ENCODE results near the gene DZIP1L. TPM values are rescaled to one million over a fixed set of nuclear protein-coding genes. Genes with fewer than 3 reads are reported as not detected.

DZIP1L gene
- total RNA-seq, 2 donors from 2014 or later, result 0.23 to 0.46 TPM

GRCh38 chr3:138078901-138079344 lies 36.5 kb downstream of the DZIP1L start:
- DNase-seq (peak; percentile 45 to 61), ATAC-seq (replicated peaks in 1 of 2) (peak; percentile 82 to 85)
- H3K4me3 Mint-ChIP-seq, result no peak overlapping the region
- no peak overlapping the region for H3K27ac Mint-ChIP-seq
- no peaks in the 10 kb centered on the region for H3K36me3 Mint-ChIP-seq (ENCODE audit: insufficient read depth in 2 of 2)
- H3K4me1 Mint-ChIP-seq (ENCODE audit: low read depth), result peaks cover 48% of the 10 kb centered on the region
- H3K27me3 Mint-ChIP-seq (ENCODE audit: low read depth), result peaks cover 19% of the 10 kb centered on the region
- no peaks in the 10 kb centered on the region for H3K9me3 Mint-ChIP-seq

- ATAC-seq (replicated peaks in 1 of 2) (peak in 1 of 2 donors; percentile 26), DNase-seq (peak in 1 of 2 donors; percentile 32)
- no peak overlapping the region for H3K4me3 Mint-ChIP-seq
- no peak overlapping the region for H3K27ac Mint-ChIP-seq
- no peaks in the 10 kb centered on the region for H3K9me3 Mint-ChIP-seq
- no peaks in the 10 kb centered on the region for H3K36me3 Mint-ChIP-seq (ENCODE audit: insufficient read depth in 2 of 2)
- peaks cover 39% of the 10 kb centered on the region for H3K4me1 Mint-ChIP-seq (ENCODE audit: low read depth)
- peaks cover 25% of the 10 kb centered on the region for H3K27me3 Mint-ChIP-seq (ENCODE audit: low read depth)
Observed at GRCh38 chr3:138078096-138078495, 37.3 kb downstream of the DZIP1L start.

GRCh38 chr3:138072796-138073195 lies 42.6 kb downstream of the DZIP1L start:
- no peaks in the 10 kb centered on the region for H3K36me3 Mint-ChIP-seq (ENCODE audit: insufficient read depth in 2 of 2)
- ATAC-seq (replicated peaks in 1 of 2) (no peak), DNase-seq (no peak)
- H3K4me3 Mint-ChIP-seq, result no peak overlapping the region
- no peaks in the 10 kb centered on the region for H3K9me3 Mint-ChIP-seq
- peaks cover 27% of the 10 kb centered on the region for H3K27me3 Mint-ChIP-seq (ENCODE audit: low read depth)
- no peak overlapping the region for H3K27ac Mint-ChIP-seq
- peaks cover 5% of the 10 kb centered on the region for H3K4me1 Mint-ChIP-seq (ENCODE audit: low read depth)

- H3K27ac Mint-ChIP-seq, result no peak overlapping the region
- no peaks in the 10 kb centered on the region for H3K9me3 Mint-ChIP-seq
Observed at GRCh38 chr3:138070006-138070405, 45.4 kb downstream of the DZIP1L start.

GRCh38 chr3:138068579-138069174 lies 46.7 kb downstream of the DZIP1L start:
- H3K27ac Mint-ChIP-seq, result no peak overlapping the region
- H3K36me3 Mint-ChIP-seq (ENCODE audit: insufficient read depth in 2 of 2), result no peaks in the 10 kb centered on the region
- H3K4me3 Mint-ChIP-seq, result no peak overlapping the region
- peaks cover 41% of the 10 kb centered on the region for H3K27me3 Mint-ChIP-seq (ENCODE audit: low read depth)
- H3K9me3 Mint-ChIP-seq, result no peaks in the 10 kb centered on the region
- H3K4me1 Mint-ChIP-seq (ENCODE audit: low read depth), result peaks cover 39% of the 10 kb centered on the region
- DNase-seq (peak; percentile 83 to 86), ATAC-seq (replicated peaks in 1 of 2) (peak; percentile 33 to 37)

More at GRCh38 chr3:138070006-138070405, 45.4 kb downstream of the DZIP1L start:
- H3K27me3 Mint-ChIP-seq (ENCODE audit: low read depth), result peaks cover 29% of the 10 kb centered on the region
- no peaks in the 10 kb centered on the region for H3K36me3 Mint-ChIP-seq (ENCODE audit: insufficient read depth in 2 of 2)
- no peak for ATAC-seq (replicated peaks in 1 of 2)
- peaks cover 29% of the 10 kb centered on the region for H3K4me1 Mint-ChIP-seq (ENCODE audit: low read depth)
- no peak overlapping the region for H3K4me3 Mint-ChIP-seq
- DNase-seq, result no peak

GRCh38 chr3:138068046-138068445 lies 47.4 kb downstream of the DZIP1L start:
- H3K27ac Mint-ChIP-seq, result no peak overlapping the region
- no peaks in the 10 kb centered on the region for H3K36me3 Mint-ChIP-seq (ENCODE audit: insufficient read depth in 2 of 2)
- no peak for ATAC-seq (replicated peaks in 1 of 2)
- H3K27me3 Mint-ChIP-seq (ENCODE audit: low read depth), result peaks cover 39% of the 10 kb centered on the region
- H3K9me3 Mint-ChIP-seq, result no peaks in the 10 kb centered on the region
- DNase-seq, result no peak
- peaks cover 41% of the 10 kb centered on the region for H3K4me1 Mint-ChIP-seq (ENCODE audit: low read depth)
- no peak overlapping the region for H3K4me3 Mint-ChIP-seq

GRCh38 chr3:138066972-138067371 lies 48.4 kb downstream of the DZIP1L start:
- peak overlapping the region in 1 of 2 donors; percentile 71 for H3K4me3 Mint-ChIP-seq
- no peaks in the 10 kb centered on the region for H3K36me3 Mint-ChIP-seq (ENCODE audit: insufficient read depth in 2 of 2)
- ATAC-seq (replicated peaks in 1 of 2) (no peak), DNase-seq (no peak)
- peaks cover 45% of the 10 kb centered on the region for H3K27me3 Mint-ChIP-seq (ENCODE audit: low read depth)
- H3K4me1 Mint-ChIP-seq (ENCODE audit: low read depth), result peaks cover 41% of the 10 kb centered on the region
- H3K27ac Mint-ChIP-seq, result no peak overlapping the region
- H3K9me3 Mint-ChIP-seq, result no peaks in the 10 kb centered on the region

- Mint-ChIP-seq H3K4me3 (peak overlapping the region; percentile 61 to 71), H3K4me1 (ENCODE audit: low read depth) (peaks cover 41% of the 10 kb centered on the region), H3K9me3 (no peaks in the 10 kb centered on the region), H3K36me3 (ENCODE audit: insufficient read depth in 2 of 2) (no peaks in the 10 kb centered on the region), H3K27ac (peak overlapping the region; percentile 76), H3K27me3 (ENCODE audit: low read depth) (peaks cover 48% of the 10 kb centered on the region)
- DNase-seq (peak; percentile 75 to 80), ATAC-seq (replicated peaks in 1 of 2) (peak; percentile 95 to 96)
Observed at GRCh38 chr3:138066383-138066782, 49.0 kb downstream of the DZIP1L start.

- H3K27ac Mint-ChIP-seq, result peak overlapping the region; percentile 76
- H3K27me3 Mint-ChIP-seq (ENCODE audit: low read depth), result peaks cover 49% of the 10 kb centered on the region
- DNase-seq (peak; percentile 50 to 55), ATAC-seq (replicated peaks in 1 of 2) (peak; percentile 75)
- peak overlapping the region; percentile 61 to 71 for H3K4me3 Mint-ChIP-seq
- no peaks in the 10 kb centered on the region for H3K36me3 Mint-ChIP-seq (ENCODE audit: insufficient read depth in 2 of 2)
- peaks cover 41% of the 10 kb centered on the region for H3K4me1 Mint-ChIP-seq (ENCODE audit: low read depth)
- no peaks in the 10 kb centered on the region for H3K9me3 Mint-ChIP-seq
Observed at GRCh38 chr3:138065949-138066348, 49.5 kb downstream of the DZIP1L start.

GRCh38 chr3:138063416-138063815 lies 52.0 kb downstream of the DZIP1L start:
- Mint-ChIP-seq H3K27me3 (ENCODE audit: low read depth) (peaks cover 43% of the 10 kb centered on the region), H3K36me3 (ENCODE audit: insufficient read depth in 2 of 2) (no peaks in the 10 kb centered on the region), H3K9me3 (no peaks in the 10 kb centered on the region), H3K27ac (no peak overlapping the region), H3K4me3 (no peak overlapping the region), H3K4me1 (ENCODE audit: low read depth) (peaks cover 36% of the 10 kb centered on the region)
- ATAC-seq (replicated peaks in 1 of 2), result no peak
- DNase-seq, result no peak

GRCh38 chr3:138062626-138063025 lies 52.8 kb downstream of the DZIP1L start:
- ATAC-seq (replicated peaks in 1 of 2) (no peak), DNase-seq (no peak)
- no peaks in the 10 kb centered on the region for H3K36me3 Mint-ChIP-seq (ENCODE audit: insufficient read depth in 2 of 2)
- H3K27ac Mint-ChIP-seq, result no peak overlapping the region
- H3K4me1 Mint-ChIP-seq (ENCODE audit: low read depth), result peaks cover 36% of the 10 kb centered on the region
- H3K27me3 Mint-ChIP-seq (ENCODE audit: low read depth), result peaks cover 48% of the 10 kb centered on the region
- H3K9me3 Mint-ChIP-seq, result no peaks in the 10 kb centered on the region
- H3K4me3 Mint-ChIP-seq, result no peak overlapping the region

- Mint-ChIP-seq H3K4me1 (ENCODE audit: low read depth) (peaks cover 33% of the 10 kb centered on the region), H3K27me3 (ENCODE audit: low read depth) (peaks cover 48% of the 10 kb centered on the region), H3K9me3 (no peaks in the 10 kb centered on the region), H3K4me3 (no peak overlapping the region), H3K27ac (no peak overlapping the region), H3K36me3 (ENCODE audit: insufficient read depth in 2 of 2) (no peaks in the 10 kb centered on the region)
- no peak for ATAC-seq (replicated peaks in 1 of 2)
- no peak for DNase-seq
Observed at GRCh38 chr3:138062037-138062436, 53.4 kb downstream of the DZIP1L start.

GRCh38 chr3:138060792-138061191 lies 54.6 kb downstream of the DZIP1L start:
- no peak for DNase-seq
- no peaks in the 10 kb centered on the region for H3K36me3 Mint-ChIP-seq (ENCODE audit: insufficient read depth in 2 of 2)

GRCh38 chr3:138059261-138059660 lies 56.1 kb downstream of the DZIP1L start:
- H3K36me3 Mint-ChIP-seq (ENCODE audit: insufficient read depth in 2 of 2), result no peaks in the 10 kb centered on the region
- no peaks in the 10 kb centered on the region for H3K9me3 Mint-ChIP-seq
- DNase-seq (no peak), ATAC-seq (replicated peaks in 1 of 2) (no peak)
- H3K27me3 Mint-ChIP-seq (ENCODE audit: low read depth), result peaks cover 62% of the 10 kb centered on the region
- peaks cover 6% of the 10 kb centered on the region for H3K4me1 Mint-ChIP-seq (ENCODE audit: low read depth)
- H3K4me3 Mint-ChIP-seq, result no peak overlapping the region
- no peak overlapping the region for H3K27ac Mint-ChIP-seq

More at GRCh38 chr3:138060792-138061191, 54.6 kb downstream of the DZIP1L start:
- peaks cover 20% of the 10 kb centered on the region for H3K4me1 Mint-ChIP-seq (ENCODE audit: low read depth)
- no peak for ATAC-seq (replicated peaks in 1 of 2)
- no peak overlapping the region for H3K4me3 Mint-ChIP-seq
- H3K9me3 Mint-ChIP-seq, result no peaks in the 10 kb centered on the region
- no peak overlapping the region for H3K27ac Mint-ChIP-seq
- peaks cover 56% of the 10 kb centered on the region for H3K27me3 Mint-ChIP-seq (ENCODE audit: low read depth)

Data from activated T-cell treated with anti-CD3 and anti-CD28 coated beads, Interleukin-2, amount 50 U/mL, for 72 hours (primary cell).